Coronary artery (tissue), 2 donors: ENCODE results near the gene SVBP.
A peak's percentile ranks its signal among the peaks of the same experiment; 100 is the strongest.

Source experiments
- DNase-seq: peaks from one replicate; pipeline ENCODE4 v3.0.0-alpha.2; 2017; ENCODE audit warnings: low spot score
- H3K27ac ChIP-seq, 2 donors: fragments of 200-600 bp; sonication (generic); one replicate each; pipeline ENCODE4 v1.5.1; 2016 to 2019
- H3K4me3 ChIP-seq: fragments of 200-600 bp; sonication (generic); 2 replicates; pipeline ENCODE4 v1.5.1; 2016; ENCODE audit warnings: mild to moderate bottlenecking, moderate library complexity
- TF ChIP-seq, protein P1 (sequence below): fragments of 200-600 bp; sonication (generic); IDR thresholded peaks from one replicate; pipeline ENCODE4 v1.5.1; 2019; ENCODE audit warnings: antibody characterized with exemption

SVBP gene

DNA sequence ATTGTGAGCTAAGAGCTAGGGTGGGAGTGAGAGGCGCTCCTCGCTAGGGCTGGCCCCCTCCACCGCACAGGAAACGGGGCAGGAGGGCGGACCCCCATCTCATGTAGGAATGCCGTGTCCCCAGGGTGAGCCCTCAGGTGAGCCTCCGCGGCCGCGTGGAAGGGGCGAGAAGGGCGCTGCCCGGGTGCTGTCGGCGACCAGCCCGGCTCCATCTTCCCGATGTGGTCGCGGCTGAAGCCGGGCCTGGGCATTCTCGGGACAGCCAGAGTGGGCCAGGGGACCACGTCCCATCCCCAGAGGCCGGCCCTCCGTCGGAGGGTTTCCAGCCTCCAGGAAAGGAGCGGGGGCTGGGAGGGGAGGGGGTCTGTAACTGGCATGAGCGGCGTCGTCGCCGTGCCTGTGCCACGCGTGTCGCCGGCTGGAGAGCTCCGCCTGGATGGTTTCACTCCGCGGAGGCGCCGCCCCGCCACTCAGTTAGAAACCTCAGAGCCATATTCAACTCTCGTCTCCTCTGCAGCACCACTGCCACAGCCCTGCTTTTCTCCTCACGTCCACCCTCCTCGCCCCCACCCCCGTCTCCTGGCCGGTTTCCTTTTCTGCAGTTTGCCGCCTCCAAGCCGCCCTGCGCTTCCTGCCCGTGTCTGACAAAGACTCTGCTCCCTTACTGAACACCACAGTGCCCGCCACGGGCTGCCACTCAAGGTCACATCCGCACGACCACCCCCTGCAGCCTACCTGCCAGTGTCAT, 32.1 kb downstream of the SVBP start, which contains the start of gene TMEM269:
TSS of gene TMEM269 (plus strand) at position 46 of the 748 bp plus-strand sequence. CDS start 4,903 bp downstream, outside the sequence.
- TF ChIP-seq, protein P1, sequence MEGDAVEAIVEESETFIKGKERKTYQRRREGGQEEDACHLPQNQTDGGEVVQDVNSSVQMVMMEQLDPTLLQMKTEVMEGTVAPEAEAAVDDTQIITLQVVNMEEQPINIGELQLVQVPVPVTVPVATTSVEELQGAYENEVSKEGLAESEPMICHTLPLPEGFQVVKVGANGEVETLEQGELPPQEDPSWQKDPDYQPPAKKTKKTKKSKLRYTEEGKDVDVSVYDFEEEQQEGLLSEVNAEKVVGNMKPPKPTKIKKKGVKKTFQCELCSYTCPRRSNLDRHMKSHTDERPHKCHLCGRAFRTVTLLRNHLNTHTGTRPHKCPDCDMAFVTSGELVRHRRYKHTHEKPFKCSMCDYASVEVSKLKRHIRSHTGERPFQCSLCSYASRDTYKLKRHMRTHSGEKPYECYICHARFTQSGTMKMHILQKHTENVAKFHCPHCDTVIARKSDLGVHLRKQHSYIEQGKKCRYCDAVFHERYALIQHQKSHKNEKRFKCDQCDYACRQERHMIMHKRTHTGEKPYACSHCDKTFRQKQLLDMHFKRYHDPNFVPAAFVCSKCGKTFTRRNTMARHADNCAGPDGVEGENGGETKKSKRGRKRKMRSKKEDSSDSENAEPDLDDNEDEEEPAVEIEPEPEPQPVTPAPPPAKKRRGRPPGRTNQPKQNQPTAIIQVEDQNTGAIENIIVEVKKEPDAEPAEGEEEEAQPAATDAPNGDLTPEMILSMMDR, result no peak
- no peak within 1 kb of the TSS for H3K27ac ChIP-seq
- DNase-seq, result no peak
- peak within 1 kb of the TSS; percentile 71 for H3K4me3 ChIP-seq

DNA sequence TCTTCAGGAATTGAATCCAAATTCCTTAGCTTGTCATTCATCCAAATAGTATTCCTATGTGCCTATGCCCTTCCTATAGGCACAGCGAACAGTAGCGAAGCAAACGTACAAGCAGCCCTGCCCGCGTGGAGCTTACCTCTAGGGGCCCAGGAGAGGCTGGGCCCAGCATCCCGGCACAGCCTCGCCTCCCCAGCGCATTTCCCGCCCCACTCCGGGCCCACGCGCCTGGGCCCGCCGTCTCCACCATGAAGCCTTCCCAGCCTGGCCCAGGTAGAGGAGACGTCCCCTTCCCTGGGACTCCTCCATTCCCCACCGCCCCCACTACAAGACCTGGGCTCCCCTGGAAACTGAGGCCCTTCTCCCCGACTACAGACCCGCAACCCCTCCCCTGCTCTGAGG, 32.7 kb downstream of the SVBP start:
- peak overlapping the region; percentile 71 for H3K4me3 ChIP-seq
- DNase-seq, result no peak
- H3K27ac ChIP-seq, result no peak overlapping the region
- TF ChIP-seq, protein P1, result no peak

DNA sequence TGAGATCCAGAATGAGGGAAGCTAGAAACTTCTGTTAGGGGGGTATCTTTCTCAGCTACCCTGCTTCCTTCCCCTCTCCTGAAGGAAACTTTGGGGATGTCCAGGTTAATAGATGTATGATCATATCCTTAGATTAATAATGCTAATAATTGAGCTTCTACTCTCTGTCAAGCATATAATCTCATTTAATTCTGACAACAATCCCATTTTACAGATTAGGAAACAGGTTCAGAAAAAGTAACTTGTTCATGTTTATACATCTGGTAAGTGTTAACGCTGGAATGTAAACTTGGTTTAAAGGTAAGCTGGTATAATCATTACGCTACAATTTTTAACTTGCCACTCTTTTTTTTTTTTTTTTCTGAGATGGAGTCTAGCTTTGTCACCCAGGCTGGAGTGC, 34.1 kb downstream of the SVBP start:
- no peak for DNase-seq
- no peak overlapping the region for H3K27ac ChIP-seq
- TF ChIP-seq, protein P1, result no peak

DNA sequence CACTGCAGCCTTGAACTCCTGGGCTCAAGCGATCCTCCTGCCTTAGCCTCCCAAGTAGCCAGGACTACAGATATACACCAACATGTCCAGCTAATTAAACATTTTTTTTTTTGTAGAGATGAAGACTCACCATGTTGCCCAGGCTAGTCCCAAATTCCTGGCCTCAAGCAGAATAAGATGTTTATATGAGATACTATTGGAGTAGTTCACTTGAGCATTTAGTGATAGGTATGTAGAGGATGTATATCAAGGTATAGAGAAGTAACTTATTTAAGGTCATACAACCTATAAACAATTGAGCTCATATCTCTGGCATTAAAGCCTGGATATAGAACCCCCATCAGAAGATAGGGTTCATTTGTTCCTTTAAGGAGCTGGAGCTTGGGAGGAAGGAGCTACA, 37.0 kb downstream of the SVBP start:
- TF ChIP-seq, protein P1, result no peak
- H3K27ac ChIP-seq, result no peak overlapping the region
- DNase-seq, result no peak
- no peak overlapping the region for H3K4me3 ChIP-seq

More for the DNA sequence above, 34.1 kb downstream of the SVBP start:
- no peak overlapping the region for H3K4me3 ChIP-seq

DNA sequence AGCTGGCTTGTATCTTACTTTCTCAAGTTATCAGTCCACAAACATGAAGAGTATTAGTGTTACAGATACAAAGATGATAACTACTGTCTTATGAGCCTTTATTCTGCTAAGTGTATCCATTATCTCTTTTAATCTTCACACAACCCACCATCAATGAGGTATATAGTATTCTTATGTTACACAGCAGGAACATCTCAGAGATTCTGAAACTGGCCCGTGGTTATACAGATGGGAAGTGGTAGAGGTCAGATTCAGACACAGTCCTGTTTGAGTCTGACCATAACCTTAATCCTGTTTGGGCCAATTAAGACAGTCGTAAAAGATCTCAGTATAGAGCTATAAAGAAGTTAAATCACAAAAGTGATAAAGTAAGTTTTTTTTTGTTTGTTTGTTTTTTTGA, 37.5 kb downstream of the SVBP start:
- Histone ChIP-seq H3K27ac (no peak overlapping the region), H3K4me3 (no peak overlapping the region)
- TF ChIP-seq, protein P1, result no peak
- no peak for DNase-seq

DNA sequence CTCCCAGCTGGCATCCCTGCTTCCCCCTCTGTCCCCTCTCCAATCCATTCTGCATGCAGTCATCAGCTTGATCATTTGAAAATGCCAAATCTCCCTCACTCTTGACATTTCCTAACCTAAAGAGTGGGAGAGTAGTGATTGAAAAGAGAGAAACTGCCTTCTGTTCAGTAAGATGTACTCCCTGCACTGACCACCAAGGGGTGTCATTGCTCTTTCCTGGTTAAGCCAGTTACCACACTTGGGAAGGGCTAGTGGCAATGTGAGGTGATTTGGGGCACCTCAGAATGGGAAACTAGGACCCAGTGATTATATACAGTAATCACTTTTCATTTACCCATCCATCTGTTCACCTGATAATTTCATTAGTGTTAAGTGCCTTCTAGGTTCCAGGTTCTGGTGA, 39.3 kb downstream of the SVBP start:
- TF ChIP-seq, protein P1, result peak; percentile 22
- no peak overlapping the region for H3K4me3 ChIP-seq
- H3K27ac ChIP-seq, result no peak overlapping the region
- no peak for DNase-seq

DNA sequence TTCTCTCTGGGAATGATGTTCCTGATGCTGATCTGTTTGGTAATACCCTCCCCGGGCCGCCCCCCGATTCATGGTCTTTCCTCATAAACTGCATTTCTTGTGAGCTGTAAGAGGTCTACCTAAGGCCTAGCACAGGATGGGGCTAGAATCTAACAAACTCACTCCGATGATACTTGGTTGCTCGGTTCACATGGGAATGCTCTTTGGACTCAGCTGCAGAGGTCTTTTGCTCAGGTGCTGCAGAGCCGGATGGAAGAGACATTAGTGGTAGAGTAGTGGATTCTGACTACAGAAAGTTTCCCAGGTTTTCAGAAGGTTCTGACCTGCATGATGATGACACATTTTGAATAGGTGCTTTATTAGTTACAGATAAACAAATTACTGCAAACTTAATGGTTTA, 40.7 kb downstream of the SVBP start:
- DNase-seq, result no peak
- TF ChIP-seq, protein P1, result no peak
- no peak overlapping the region for H3K27ac ChIP-seq
- H3K4me3 ChIP-seq, result no peak overlapping the region
